Hippocampal formation (tissue), 2 donors: ENCODE results near the gene MBD4.

Experiments
- DNase-seq, 2 donors: peaks; one replicate each; lab custom pipeline; 2025; lab: John Stamatoyannopoulos, UW

MBD4 gene

GRCh38 chr3:129382366-129382765, 57.4 kb downstream of the MBD4 start:
- DNase-seq: no peak
